Osteocyte (in vitro differentiated cells): ENCODE measurements around the gene SUPT7L. TPM values are rescaled to one million over a fixed set of nuclear protein-coding genes. Genes with fewer than 3 reads are reported as not detected.

ENCODE experiments used
- DNase-seq: peaks from one replicate; pipeline ENCODE4 v3.0.0; 2021; ENCODE audit warnings: mixed read lengths; ENCODE audit not compliant: unreplicated experiment; ENCODE audit errors: extremely low spot score
- H3K27ac Mint-ChIP-seq: one replicate; pipeline ENCODE4 v1.8.0; 2021; ENCODE audit warnings: mild to moderate bottlenecking, mixed read lengths; ENCODE audit not compliant: unreplicated experiment
- H3K27me3 Mint-ChIP-seq: one replicate; pipeline ENCODE4 v1.8.0; 2021; ENCODE audit warnings: mixed read lengths; ENCODE audit not compliant: unreplicated experiment
- H3K36me3 Mint-ChIP-seq: one replicate; pipeline ENCODE4 v1.8.0; 2021; ENCODE audit warnings: mixed read lengths; ENCODE audit not compliant: unreplicated experiment
- H3K4me1 Mint-ChIP-seq: one replicate; pipeline ENCODE4 v1.8.0; 2021; ENCODE audit warnings: mixed read lengths; ENCODE audit not compliant: unreplicated experiment
- H3K4me3 Mint-ChIP-seq: one replicate; pipeline ENCODE4 v1.8.0; 2021; ENCODE audit warnings: mild to moderate bottlenecking, moderate library complexity, mixed read lengths; ENCODE audit not compliant: unreplicated experiment
- H3K9me3 Mint-ChIP-seq: one replicate; pipeline ENCODE4 v1.8.0; 2021; ENCODE audit warnings: mixed read lengths; ENCODE audit not compliant: unreplicated experiment
- CTCF ChIP-seq: fragments of 200-600 bp; sonication (generic); IDR thresholded peaks from 2 replicates; pipeline ENCODE4 v1.5.0; 2021; ENCODE audit warnings: antibody characterized with exemption, mild to moderate bottlenecking, moderate library complexity
- total RNA-seq: library from RNA; stranded (reverse); gene quantifications from 2 replicates; pipeline ENCODE4 v1.2.1, GENCODE V29; 2021

The SUPT7L gene
- total RNA-seq, 1 donor from 2014 or later: 41.2 TPM

DNA sequence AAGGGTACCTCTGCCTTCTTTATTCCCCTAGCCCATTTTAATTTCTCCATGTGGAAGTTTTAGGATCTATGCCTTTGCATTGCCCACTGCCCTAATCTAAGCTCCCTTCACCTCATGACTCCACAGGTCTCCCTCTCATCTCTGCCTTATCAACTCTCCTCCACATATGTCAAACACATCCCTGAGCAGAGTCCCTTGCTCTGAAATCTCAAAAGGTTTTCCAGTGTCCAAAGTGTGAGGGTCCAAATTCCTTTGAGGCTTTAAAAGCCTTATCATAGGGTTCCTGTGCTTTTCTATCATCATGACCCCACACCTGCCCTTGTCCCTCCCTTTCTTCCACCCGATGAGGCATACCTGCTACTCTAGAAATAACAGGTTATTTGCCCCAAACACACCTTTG, 38.9 kb upstream of the SUPT7L start:
- TF ChIP-seq CTCF: no peak
- Mint-ChIP-seq H3K36me3 (peaks cover 6% of the 10 kb centered on the region), H3K9me3 (no peaks in the 10 kb centered on the region), H3K27me3 (no peaks in the 10 kb centered on the region), H3K4me3 (no peak overlapping the region), H3K27ac (peak overlapping the region; percentile 47), H3K4me1 (peaks cover 37% of the 10 kb centered on the region)
- DNase-seq: no peak

GRCh38 chr2:27701676-27702075, 38.3 kb upstream of the SUPT7L start:
- peaks cover 34% of the 10 kb centered on the region for H3K4me1 Mint-ChIP-seq
- no peaks in the 10 kb centered on the region for H3K9me3 Mint-ChIP-seq
- no peak for DNase-seq
- H3K27me3 Mint-ChIP-seq: no peaks in the 10 kb centered on the region
- H3K4me3 Mint-ChIP-seq: no peak overlapping the region
- no peak for TF ChIP-seq CTCF
- H3K36me3 Mint-ChIP-seq: peaks cover 6% of the 10 kb centered on the region
- no peak overlapping the region for H3K27ac Mint-ChIP-seq

GRCh38 chr2:27697660-27698059, 34.2 kb upstream of the SUPT7L start:
- TF ChIP-seq CTCF: no peak
- DNase-seq: no peak
- Mint-ChIP-seq H3K4me1 (peaks cover 4% of the 10 kb centered on the region), H3K27me3 (no peaks in the 10 kb centered on the region), H3K27ac (no peak overlapping the region), H3K36me3 (peaks cover 25% of the 10 kb centered on the region), H3K4me3 (no peak overlapping the region), H3K9me3 (no peaks in the 10 kb centered on the region)

- H3K9me3 Mint-ChIP-seq: no peaks in the 10 kb centered on the region
- no peak for DNase-seq
- no peak overlapping the region for H3K4me3 Mint-ChIP-seq
- no peak for TF ChIP-seq CTCF
- H3K36me3 Mint-ChIP-seq: peaks cover 34% of the 10 kb centered on the region
- H3K27ac Mint-ChIP-seq: no peak overlapping the region
- no peaks in the 10 kb centered on the region for H3K27me3 Mint-ChIP-seq
- no peaks in the 10 kb centered on the region for H3K4me1 Mint-ChIP-seq
These were observed 26.6 kb upstream of the SUPT7L start for GRCh38 chr2:27690052-27690451.

- Mint-ChIP-seq H3K27me3 (no peaks in the 10 kb centered on the region), H3K27ac (no peak overlapping the region), H3K4me3 (no peak overlapping the region), H3K9me3 (no peaks in the 10 kb centered on the region), H3K4me1 (no peaks in the 10 kb centered on the region), H3K36me3 (peaks cover 40% of the 10 kb centered on the region)
- DNase-seq: no peak
- no peak for TF ChIP-seq CTCF
These were observed 26.0 kb upstream of the SUPT7L start for GRCh38 chr2:27689424-27689823.
